Transverse colon (tissue), 4 donors: Measurements from ENCODE around the gene WDSUB1. TPM values are rescaled to one million over a fixed set of nuclear protein-coding genes. Genes with fewer than 3 reads are reported as not detected.

ENCODE experiments used
- DNase-seq: peaks from one replicate; pipeline ENCODE4 v3.0.0-alpha.2; 2019
- H3K27ac ChIP-seq, 4 donors: fragments of 200-600 bp; sonication (generic); 2 replicates each; pipeline ENCODE4 v1.5.1; 2016 to 2018; ENCODE audit warnings: inconsistent platforms in 4 of 4
- H3K27me3 ChIP-seq: fragments of 200-600 bp; sonication (generic); 2 replicates; pipeline ENCODE4 v1.5.1; 2017; ENCODE audit warnings: inconsistent platforms
- H3K36me3 ChIP-seq, 4 donors: fragments of 200-600 bp; sonication (generic); 2 replicates each; pipeline ENCODE4 v1.5.1; 2017 to 2019; ENCODE audit warnings: inconsistent platforms in 4 of 4
- H3K4me1 ChIP-seq, 4 donors: fragments of 200-600 bp; sonication (generic); 2 replicates each; pipeline ENCODE4 v1.5.1; 2017 to 2020; ENCODE audit warnings: inconsistent platforms in 4 of 4
- H3K4me3 ChIP-seq, 4 donors: fragments of 200-600 bp; sonication (generic); 1 replicate in 1 of 4; 2 replicates in 3 of 4; pipeline versions ENCODE4 v1.5.1 to v1.6.1; 2017 to 2019; ENCODE audit warnings: inconsistent platforms in 4 of 4
- H3K9me3 ChIP-seq, 2 donors: fragments of 200-600 bp; sonication (generic); 2 replicates each; pipeline ENCODE4 v1.5.1; 2017 to 2019; ENCODE audit warnings: inconsistent platforms in 2 of 2
- EP300 ChIP-seq: sonication (generic); formaldehyde crosslinking; IDR thresholded peaks from one replicate; pipeline ENCODE4 v1.6.1; 2017; ENCODE audit warnings: antibody characterized with exemption, low read depth
- POLR2A ChIP-seq: fragments of 450-650 bp; IDR thresholded peaks from one replicate; pipeline ENCODE4 v1.6.1; 2016; ENCODE audit warnings: antibody characterized with exemption, mild to moderate bottlenecking, moderate library complexity
- POLR2AphosphoS5 ChIP-seq, 3 donors: sonication (generic); formaldehyde crosslinking; IDR thresholded peaks; one replicate each; pipeline ENCODE4 v1.6.1; 2016; ENCODE audit warnings: antibody characterized with exemption in 3 of 3
- WGBS, 2 donors: methylation state at CpG; one replicate each; pipeline ENCODE4 v1.1.5; 2018; ENCODE audit warnings: low coverage in 1 of 2; 5-methylcytosine and 5-hydroxymethylcytosine counted together
- in situ Hi-C, 4 donors: fragments of 200-750 bp; cut with MboI; loops; one replicate each; pipeline versions ENCODE4 v1.15.0 to v1.15.1; 2017; ENCODE audit warnings: low sequenced_read_pairs in 3 of 4, low pct_ligation_motif_present in 1 of 4, low pct_unique_long_range_greater_than_20kb in 1 of 4
- intact Hi-C: fragments of 100-400 bp; cut with DNase I; formaldehyde crosslinking; loops from one replicate; pipeline ENCODE4 v1.15.1; 2023; ENCODE audit warnings: low total_unique reads
- total RNA-seq, 4 donors: library from RNA; depleted of rRNA; stranded (reverse); fragments of >200 nt; gene quantifications; one replicate each; pipeline ENCODE4 v1.1.0, GENCODE V29; 2016
- TF ChIP-seq, protein P1 (sequence below), 5 experiments: fragments of 200-600 bp in 3 of 5; fragments of 450-650 bp in 2 of 5; sonication (generic) in 3 of 5; IDR thresholded peaks; 1 replicate in 2 of 5; 2 replicates in 3 of 5; pipeline ENCODE4 v1.5.1; 2016 to 2017; ENCODE audit warnings: antibody characterized with exemption in 5 of 5, inconsistent platforms in 3 of 5, mild to moderate bottlenecking in 2 of 5, moderate library complexity in 1 of 5

The WDSUB1 gene
- total RNA-seq, 4 donors from 2014 or later, result 3.4 to 10.3 (median 9.1) TPM

DNA sequence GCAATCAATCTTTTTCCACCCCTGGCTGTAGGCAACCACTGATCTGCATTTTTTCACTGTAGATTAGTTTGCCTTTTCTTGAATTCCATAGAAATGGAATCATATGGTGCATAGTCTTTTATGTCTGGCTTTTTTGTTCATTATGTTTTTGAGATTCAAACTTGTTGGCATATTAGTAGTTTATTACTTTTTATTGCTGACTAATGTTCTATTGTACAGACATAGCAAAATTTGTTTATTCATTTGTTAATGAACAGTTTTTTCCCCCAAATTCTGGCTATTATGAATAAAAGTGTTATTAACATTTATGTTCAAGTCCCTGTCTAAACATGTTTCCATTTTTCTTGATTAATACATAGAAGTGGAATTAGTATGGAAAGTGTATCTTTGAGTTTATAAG lies 21.4 kb upstream of the WDSUB1 start:
- no peak overlapping the region for H3K4me3 ChIP-seq
- no peaks in the 10 kb centered on the region for H3K27me3 ChIP-seq
- TF ChIP-seq POLR2AphosphoS5 (IDR thresholded peaks at IDR 0.05) (no peak), EP300 (no peak), POLR2A (no peak)
- TF ChIP-seq, protein P1, sequence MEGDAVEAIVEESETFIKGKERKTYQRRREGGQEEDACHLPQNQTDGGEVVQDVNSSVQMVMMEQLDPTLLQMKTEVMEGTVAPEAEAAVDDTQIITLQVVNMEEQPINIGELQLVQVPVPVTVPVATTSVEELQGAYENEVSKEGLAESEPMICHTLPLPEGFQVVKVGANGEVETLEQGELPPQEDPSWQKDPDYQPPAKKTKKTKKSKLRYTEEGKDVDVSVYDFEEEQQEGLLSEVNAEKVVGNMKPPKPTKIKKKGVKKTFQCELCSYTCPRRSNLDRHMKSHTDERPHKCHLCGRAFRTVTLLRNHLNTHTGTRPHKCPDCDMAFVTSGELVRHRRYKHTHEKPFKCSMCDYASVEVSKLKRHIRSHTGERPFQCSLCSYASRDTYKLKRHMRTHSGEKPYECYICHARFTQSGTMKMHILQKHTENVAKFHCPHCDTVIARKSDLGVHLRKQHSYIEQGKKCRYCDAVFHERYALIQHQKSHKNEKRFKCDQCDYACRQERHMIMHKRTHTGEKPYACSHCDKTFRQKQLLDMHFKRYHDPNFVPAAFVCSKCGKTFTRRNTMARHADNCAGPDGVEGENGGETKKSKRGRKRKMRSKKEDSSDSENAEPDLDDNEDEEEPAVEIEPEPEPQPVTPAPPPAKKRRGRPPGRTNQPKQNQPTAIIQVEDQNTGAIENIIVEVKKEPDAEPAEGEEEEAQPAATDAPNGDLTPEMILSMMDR (IDR thresholded peaks at IDR 0.05), result no peak
- H3K36me3 ChIP-seq, result no peaks in the 10 kb centered on the region
- in situ Hi-C loops (no loop called here), intact Hi-C loops (no loop called here)
- H3K27ac ChIP-seq, result no peak overlapping the region
- H3K4me1 ChIP-seq, result no peaks in the 10 kb centered on the region
- no peak for DNase-seq
- H3K9me3 ChIP-seq, result no peaks in the 10 kb centered on the region

DNA sequence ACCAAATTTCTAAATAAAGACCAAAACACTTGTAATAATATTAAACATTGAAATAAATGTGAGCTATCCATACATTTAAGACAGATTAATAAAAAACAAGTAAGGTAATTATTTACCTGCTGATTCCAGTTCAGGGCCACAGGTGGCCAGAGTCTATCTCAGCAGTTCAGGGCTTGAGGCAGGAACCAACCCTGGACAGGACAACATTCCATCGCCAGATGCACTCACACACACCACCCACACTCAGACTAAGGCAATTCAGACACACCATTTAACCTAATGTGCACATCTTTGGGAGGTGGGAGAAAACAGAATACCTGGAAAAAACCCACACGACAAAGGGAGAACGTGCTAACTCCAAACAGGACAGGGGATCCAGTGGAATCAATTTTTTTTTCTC lies 14.1 kb upstream of the WDSUB1 start:
- Histone ChIP-seq H3K4me3 (no peak overlapping the region), H3K27ac (no peak overlapping the region), H3K27me3 (no peaks in the 10 kb centered on the region), H3K36me3 (no peaks in the 10 kb centered on the region), H3K4me1 (no peaks in the 10 kb centered on the region), H3K9me3 (no peaks in the 10 kb centered on the region)
- 79 to 93% methylated on average over 3 of the region's 3 CpGs for WGBS, 2 donors
- DNase-seq, result no peak
- in situ Hi-C loops, result no loop called here
- intact Hi-C loops, result no loop called here
- TF ChIP-seq EP300, result no peak
- TF ChIP-seq POLR2AphosphoS5 (IDR thresholded peaks at IDR 0.05), result no peak
- TF ChIP-seq POLR2A, result no peak
- TF ChIP-seq, protein P1 (IDR thresholded peaks at IDR 0.05), result no peak

GRCh38 chr2:159298967-159299366 lies 12.5 kb upstream of the WDSUB1 start:
- no peaks in the 10 kb centered on the region for H3K36me3 ChIP-seq
- no peaks in the 10 kb centered on the region for H3K9me3 ChIP-seq
- no peak for DNase-seq
- in situ Hi-C loops, result no loop called here
- TF ChIP-seq EP300, result no peak
- TF ChIP-seq POLR2A, result no peak
- TF ChIP-seq POLR2AphosphoS5 (IDR thresholded peaks at IDR 0.05), result no peak
- TF ChIP-seq, protein P1 (IDR thresholded peaks at IDR 0.05), result no peak
- H3K27ac ChIP-seq, result no peak overlapping the region
- no peaks in the 10 kb centered on the region for H3K27me3 ChIP-seq
- H3K4me3 ChIP-seq, result no peak overlapping the region
- intact Hi-C loops, result no loop called here
- no peaks in the 10 kb centered on the region for H3K4me1 ChIP-seq

DNA sequence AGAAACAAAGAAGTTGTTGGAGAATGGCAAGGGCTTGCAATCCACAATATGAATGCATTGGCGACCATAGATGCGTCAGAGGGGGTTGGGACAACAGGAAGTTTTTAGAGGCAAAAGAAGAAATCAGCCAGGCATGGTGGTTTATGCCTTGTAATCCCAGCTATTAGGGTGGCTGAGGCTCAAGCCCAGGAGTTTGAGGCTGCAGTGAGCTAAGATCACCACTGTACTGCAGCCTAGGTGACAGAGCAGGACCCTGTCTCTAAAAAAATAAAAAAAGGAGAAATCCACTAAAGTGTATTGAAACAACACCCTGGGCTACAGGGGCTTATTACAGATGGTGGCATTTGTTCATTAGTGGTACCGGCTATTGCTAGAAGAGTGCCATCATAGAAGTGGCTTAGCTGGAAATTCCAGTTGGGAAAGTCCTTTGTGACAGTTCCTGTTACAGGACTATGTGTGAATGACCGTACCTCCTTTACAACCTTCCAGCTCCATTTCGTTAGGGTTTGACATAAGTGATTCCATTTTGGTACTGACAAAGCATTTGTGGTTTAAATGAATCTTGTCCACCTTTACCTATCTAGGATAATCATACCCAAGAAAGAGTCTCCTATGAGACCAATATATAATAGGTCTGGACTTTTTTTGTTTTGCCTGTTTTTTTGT lies 10.7 kb upstream of the WDSUB1 start:
- H3K9me3 ChIP-seq, result no peaks in the 10 kb centered on the region
- H3K36me3 ChIP-seq, result no peaks in the 10 kb centered on the region
- no peak overlapping the region for H3K4me3 ChIP-seq
- no peak overlapping the region for H3K27ac ChIP-seq
- intact Hi-C loops (no loop called here), in situ Hi-C loops (no loop called here)
- 81 to 83% methylated on average over 5 of the region's 5 CpGs for WGBS, 2 donors
- no peak for DNase-seq
- no peaks in the 10 kb centered on the region for H3K4me1 ChIP-seq
- H3K27me3 ChIP-seq, result no peaks in the 10 kb centered on the region
- TF ChIP-seq, protein P1 (IDR thresholded peaks at IDR 0.05), result no peak
- TF ChIP-seq POLR2AphosphoS5 (IDR thresholded peaks at IDR 0.05) (no peak), EP300 (no peak), POLR2A (no peak)
